SU-DHL-6 (cell line): ENCODE measurements around the gene APBB2.

ENCODE experiments used
- EZH2phosphoT487 ChIP-seq: fragments of 200-600 bp; sonication (generic), shearing (Covaris generic); conservative IDR thresholded peaks from 2 replicates; pipeline ENCODE4 v1.6.1; 2018; ENCODE audit warnings: mild to moderate bottlenecking, antibody characterized with exemption, low read length, moderate library complexity, mixed read lengths
- TF ChIP-seq, protein P1 (sequence below): fragments of 200-600 bp; sonication (generic); IDR thresholded peaks from one replicate; pipeline ENCODE4 v1.5.1; 2017; ENCODE audit warnings: antibody characterized with exemption, mild to moderate bottlenecking, low read length, moderate library complexity; ENCODE audit not compliant: insufficient read depth, poor library complexity, severe bottlenecking

DNA sequence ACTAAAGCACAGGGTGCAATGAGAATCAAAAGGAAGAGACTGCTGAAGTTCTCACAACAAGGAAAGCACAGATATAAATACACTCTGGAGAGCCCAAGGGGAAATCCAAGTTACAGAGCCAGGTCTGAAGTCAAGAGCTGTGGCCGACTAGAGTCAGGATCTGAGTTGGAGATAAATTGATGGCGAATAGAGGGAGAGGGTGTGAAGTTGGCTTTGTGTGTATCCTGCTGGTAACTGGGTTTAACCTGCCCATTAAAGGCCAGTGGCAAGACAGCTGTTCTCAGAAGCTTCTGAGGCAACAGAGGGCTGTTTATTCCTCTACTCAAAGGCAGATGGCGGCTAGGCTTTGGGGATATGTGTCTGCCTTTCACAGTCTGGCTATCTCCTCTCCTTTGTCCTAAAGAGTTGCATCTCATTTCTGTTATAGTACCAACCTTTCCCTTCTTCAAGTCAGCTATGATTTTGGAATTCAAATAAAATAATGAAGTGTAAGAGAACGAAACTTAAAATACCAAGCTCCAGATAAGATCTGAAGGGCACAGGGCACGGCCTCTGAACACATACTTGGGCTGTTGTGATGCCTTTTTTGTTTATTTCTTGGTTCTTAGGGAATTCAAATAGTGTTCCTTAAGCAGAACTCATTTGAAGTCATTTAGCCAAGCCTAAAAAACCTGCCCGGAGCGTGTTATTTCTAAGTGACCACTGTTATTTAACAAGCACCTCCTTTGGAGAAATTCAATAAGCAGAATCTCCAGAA is 142.1 kb downstream of the APBB2 start:
- TF ChIP-seq, protein P1, sequence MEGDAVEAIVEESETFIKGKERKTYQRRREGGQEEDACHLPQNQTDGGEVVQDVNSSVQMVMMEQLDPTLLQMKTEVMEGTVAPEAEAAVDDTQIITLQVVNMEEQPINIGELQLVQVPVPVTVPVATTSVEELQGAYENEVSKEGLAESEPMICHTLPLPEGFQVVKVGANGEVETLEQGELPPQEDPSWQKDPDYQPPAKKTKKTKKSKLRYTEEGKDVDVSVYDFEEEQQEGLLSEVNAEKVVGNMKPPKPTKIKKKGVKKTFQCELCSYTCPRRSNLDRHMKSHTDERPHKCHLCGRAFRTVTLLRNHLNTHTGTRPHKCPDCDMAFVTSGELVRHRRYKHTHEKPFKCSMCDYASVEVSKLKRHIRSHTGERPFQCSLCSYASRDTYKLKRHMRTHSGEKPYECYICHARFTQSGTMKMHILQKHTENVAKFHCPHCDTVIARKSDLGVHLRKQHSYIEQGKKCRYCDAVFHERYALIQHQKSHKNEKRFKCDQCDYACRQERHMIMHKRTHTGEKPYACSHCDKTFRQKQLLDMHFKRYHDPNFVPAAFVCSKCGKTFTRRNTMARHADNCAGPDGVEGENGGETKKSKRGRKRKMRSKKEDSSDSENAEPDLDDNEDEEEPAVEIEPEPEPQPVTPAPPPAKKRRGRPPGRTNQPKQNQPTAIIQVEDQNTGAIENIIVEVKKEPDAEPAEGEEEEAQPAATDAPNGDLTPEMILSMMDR, result no peak
- TF ChIP-seq EZH2phosphoT487, result no peak
